Ishikawa (cell line): ENCODE measurements around the gene AGPAT4.

ENCODE experiments used
- CEBPB ChIP-seq: IDR thresholded peaks from 2 replicates; pipeline ENCODE4 v1.6.1; 2012
- EP300 ChIP-seq: IDR thresholded peaks from 2 replicates; pipeline ENCODE4 v1.6.1; 2012; ENCODE audit warnings: borderline replicate concordance
- FOXM1 ChIP-seq: IDR thresholded peaks from 2 replicates; pipeline ENCODE4 v1.6.1; 2012; ENCODE audit warnings: low read depth, borderline replicate concordance
- TAF1 ChIP-seq: IDR thresholded peaks from 2 replicates; pipeline ENCODE4 v1.6.1; 2012; ENCODE audit warnings: low read depth, mild to moderate bottlenecking
- YY1 ChIP-seq: IDR thresholded peaks from 2 replicates; pipeline ENCODE4 v1.6.1; 2012; ENCODE audit warnings: low read depth
- TF ChIP-seq, protein P1 (sequence below): IDR thresholded peaks from 2 replicates; pipeline ENCODE4 v1.6.1; 2012; ENCODE audit warnings: low read depth, mild to moderate bottlenecking
- TF ChIP-seq, protein P2 (sequence below): IDR thresholded peaks from 2 replicates; pipeline ENCODE4 v1.6.1; 2012

- TF ChIP-seq CEBPB (no peak), YY1 (no peak), EP300 (no peak), FOXM1 (no peak), TAF1 (no peak)
- TF ChIP-seq, protein P1, sequence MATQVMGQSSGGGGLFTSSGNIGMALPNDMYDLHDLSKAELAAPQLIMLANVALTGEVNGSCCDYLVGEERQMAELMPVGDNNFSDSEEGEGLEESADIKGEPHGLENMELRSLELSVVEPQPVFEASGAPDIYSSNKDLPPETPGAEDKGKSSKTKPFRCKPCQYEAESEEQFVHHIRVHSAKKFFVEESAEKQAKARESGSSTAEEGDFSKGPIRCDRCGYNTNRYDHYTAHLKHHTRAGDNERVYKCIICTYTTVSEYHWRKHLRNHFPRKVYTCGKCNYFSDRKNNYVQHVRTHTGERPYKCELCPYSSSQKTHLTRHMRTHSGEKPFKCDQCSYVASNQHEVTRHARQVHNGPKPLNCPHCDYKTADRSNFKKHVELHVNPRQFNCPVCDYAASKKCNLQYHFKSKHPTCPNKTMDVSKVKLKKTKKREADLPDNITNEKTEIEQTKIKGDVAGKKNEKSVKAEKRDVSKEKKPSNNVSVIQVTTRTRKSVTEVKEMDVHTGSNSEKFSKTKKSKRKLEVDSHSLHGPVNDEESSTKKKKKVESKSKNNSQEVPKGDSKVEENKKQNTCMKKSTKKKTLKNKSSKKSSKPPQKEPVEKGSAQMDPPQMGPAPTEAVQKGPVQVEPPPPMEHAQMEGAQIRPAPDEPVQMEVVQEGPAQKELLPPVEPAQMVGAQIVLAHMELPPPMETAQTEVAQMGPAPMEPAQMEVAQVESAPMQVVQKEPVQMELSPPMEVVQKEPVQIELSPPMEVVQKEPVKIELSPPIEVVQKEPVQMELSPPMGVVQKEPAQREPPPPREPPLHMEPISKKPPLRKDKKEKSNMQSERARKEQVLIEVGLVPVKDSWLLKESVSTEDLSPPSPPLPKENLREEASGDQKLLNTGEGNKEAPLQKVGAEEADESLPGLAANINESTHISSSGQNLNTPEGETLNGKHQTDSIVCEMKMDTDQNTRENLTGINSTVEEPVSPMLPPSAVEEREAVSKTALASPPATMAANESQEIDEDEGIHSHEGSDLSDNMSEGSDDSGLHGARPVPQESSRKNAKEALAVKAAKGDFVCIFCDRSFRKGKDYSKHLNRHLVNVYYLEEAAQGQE: no peak
- TF ChIP-seq, protein P2, sequence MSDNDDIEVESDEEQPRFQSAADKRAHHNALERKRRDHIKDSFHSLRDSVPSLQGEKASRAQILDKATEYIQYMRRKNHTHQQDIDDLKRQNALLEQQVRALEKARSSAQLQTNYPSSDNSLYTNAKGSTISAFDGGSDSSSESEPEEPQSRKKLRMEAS: no peak
Observed at GRCh38 chr6:161216616-161217205, 57.1 kb downstream of the AGPAT4 start.
